ENCODE measurements around the gene SHCBP1L. TPM values are rescaled to one million over a fixed set of nuclear protein-coding genes. Genes with fewer than 3 reads are reported as not detected.

Gene SHCBP1L
- total and polyA plus RNA-seq, 2 donors (not counting 1 experiment from before 2014, with no cell fraction given), result not detected

- 63% methylated on average over 1 of the region's 4 CpGs for WGBS (ENCODE audit: insufficient coverage)
- DNase-seq (no peak), ATAC-seq (ENCODE audit: low read depth) (no peak)
- Mint-ChIP-seq H3K9me3 (ENCODE audit: insufficient read depth) (no peaks in the 10 kb centered on the region), H3K27ac (no peak overlapping the region), H3K27me3 (peaks cover 10% of the 10 kb centered on the region), H3K4me3 (no peak overlapping the region), H3K4me1 (no peaks in the 10 kb centered on the region)
- no peak overlapping the region for H2AFZ ChIP-seq (ENCODE audit: insufficient read depth, low read depth, low read length, poor library complexity, severe bottlenecking)
- H3K4me3 ChIP-seq (ENCODE audit: control extremely low read depth in 1 of 5, extremely low read depth in 1 of 5, insufficient read depth in 1 of 5, low read depth in 2 of 5, low read length in 4 of 5), result no peak overlapping the region
- intact Hi-C loops (cut with micrococcal nuclease), result loop anchor here (10.0 kb wide), 1 partner anchor 137 kb away; no protein-coding TSS in a partner anchor
- POLR2A ChIA-PET, result no interaction called here
- no peak overlapping the region for H3K4me2 ChIP-seq (replicated peaks; ENCODE audit: low read depth, low read length, poor library complexity, severe bottlenecking)
- no peak overlapping the region for H3K27ac ChIP-seq (ENCODE audit: low read length in 2 of 2)
- H4K20me1 ChIP-seq (ENCODE audit: control insufficient read depth, insufficient read depth, low read length, poor library complexity, severe bottlenecking), result no peaks in the 10 kb centered on the region
- H3K36me3 ChIP-seq (replicated peaks in 1 of 2; ENCODE audit: control extremely low read depth in 1 of 2, control insufficient read depth in 1 of 2, extremely low read depth in 1 of 2, insufficient read depth in 2 of 2, low read length in 1 of 2), result no peaks in the 10 kb centered on the region
- H3K27me3 ChIP-seq (replicated peaks in 1 of 4; ENCODE audit: control extremely low read depth in 1 of 4, control insufficient read depth in 3 of 4, insufficient read depth in 4 of 4, low read length in 3 of 4), result peaks cover 0 to 8% (median 0%) of the 10 kb centered on the region in 4 experiments
- CTCF ChIA-PET, result interaction anchor here (1.0 kb wide), 1 partner anchor 260 kb away, joined by 3 read pairs; no protein-coding TSS in a partner anchor
- H3K9me3 ChIP-seq (ENCODE audit: control extremely low read depth in 1 of 3, control insufficient read depth in 2 of 3, insufficient read depth in 1 of 3, low read length in 2 of 3), result no peaks in the 10 kb centered on the region
- no peaks in the 10 kb centered on the region for H3K79me2 ChIP-seq (ENCODE audit: control insufficient read depth, insufficient read depth, low read length)
- no peaks in the 10 kb centered on the region for H3K4me1 ChIP-seq (ENCODE audit: control insufficient read depth in 2 of 2, insufficient read depth in 2 of 2, low read length in 2 of 2)
- H3K9ac ChIP-seq (ENCODE audit: low read length), result no peak overlapping the region
- TF ChIP-seq CTCF (IDR thresholded peaks at IDR 0.05) (no peak), EZH2 (IDR thresholded peaks at IDR 0.05; ENCODE audit: borderline replicate concordance, insufficient read depth, low read depth, low read length, poor library complexity, severe bottlenecking) (no peak)
These were observed 15.3 kb upstream of the SHCBP1L start for GRCh38 chr1:182968151-182968741.

GRCh38 chr1:182965861-182966260 lies 12.9 kb upstream of the SHCBP1L start:
- ChIA-PET CTCF (interaction anchor here (0.6 to 1.3 kb wide), 5 partner anchors 58 to 719 kb away, joined by 3 to 5 read pairs (median 3); no protein-coding TSS in a partner anchor), POLR2A (no interaction called here)
- Histone ChIP-seq H3K36me3 (replicated peaks in 1 of 2; ENCODE audit: control extremely low read depth in 1 of 2, control insufficient read depth in 1 of 2, extremely low read depth in 1 of 2, insufficient read depth in 2 of 2, low read length in 1 of 2) (no peaks in the 10 kb centered on the region), H4K20me1 (ENCODE audit: control insufficient read depth, insufficient read depth, low read length, poor library complexity, severe bottlenecking) (no peaks in the 10 kb centered on the region), H3K4me3 (ENCODE audit: control extremely low read depth in 1 of 5, extremely low read depth in 1 of 5, insufficient read depth in 1 of 5, low read depth in 2 of 5, low read length in 4 of 5) (no peak overlapping the region), H3K4me2 (replicated peaks; ENCODE audit: low read depth, low read length, poor library complexity, severe bottlenecking) (no peak overlapping the region), H3K27me3 (replicated peaks in 1 of 4; ENCODE audit: control extremely low read depth in 1 of 4, control insufficient read depth in 3 of 4, insufficient read depth in 4 of 4, low read length in 3 of 4) (peaks cover 0 to 5% (median 0%) of the 10 kb centered on the region in 4 experiments), H3K27ac (ENCODE audit: low read length in 2 of 2) (no peak overlapping the region), H3K4me1 (ENCODE audit: control insufficient read depth in 2 of 2, insufficient read depth in 2 of 2, low read length in 2 of 2) (peaks cover 5 to 7% of the 10 kb centered on the region in 2 donors), H3K9me3 (ENCODE audit: control extremely low read depth in 1 of 3, control insufficient read depth in 2 of 3, insufficient read depth in 1 of 3, low read length in 2 of 3) (no peaks in the 10 kb centered on the region), H2AFZ (ENCODE audit: insufficient read depth, low read depth, low read length, poor library complexity, severe bottlenecking) (no peak overlapping the region), H3K79me2 (ENCODE audit: control insufficient read depth, insufficient read depth, low read length) (no peaks in the 10 kb centered on the region), H3K9ac (ENCODE audit: low read length) (no peak overlapping the region)
- Mint-ChIP-seq H3K27ac (no peak overlapping the region), H3K4me1 (peaks cover 8% of the 10 kb centered on the region), H3K27me3 (peaks cover 6% of the 10 kb centered on the region), H3K9me3 (ENCODE audit: insufficient read depth) (no peaks in the 10 kb centered on the region), H3K4me3 (no peak overlapping the region)
- intact Hi-C loops (cut with micrococcal nuclease), result loop anchor here (10.0 kb wide), 1 partner anchor 139 kb away; no protein-coding TSS in a partner anchor
- DNase-seq (no peak), ATAC-seq (ENCODE audit: low read depth) (no peak)
- TF ChIP-seq CTCF (IDR thresholded peaks at IDR 0.05) (no peak), EZH2 (IDR thresholded peaks at IDR 0.05; ENCODE audit: borderline replicate concordance, insufficient read depth, low read depth, low read length, poor library complexity, severe bottlenecking) (no peak)
- WGBS (ENCODE audit: insufficient coverage), result 89% methylated on average over 1 of the region's 1 CpG

Measured in B cell (primary cell).